Activated T-helper 1 cell treated with Interleukin-2 at 50 U/mL for 16 hours (primary cell): ENCODE measurements around the gene S1PR5.
"Not testable (repeated sequence)": the region's sequence is repeated elsewhere in the genome, so short reads cannot be mapped to it uniquely, and the experiment has no call there.

Experiments used
- DNase-seq: peaks from one replicate; pipeline ENCODE4 v3.0.0-alpha.2; 2020; ENCODE audit warnings: low read depth

S1PR5 gene, protein sequence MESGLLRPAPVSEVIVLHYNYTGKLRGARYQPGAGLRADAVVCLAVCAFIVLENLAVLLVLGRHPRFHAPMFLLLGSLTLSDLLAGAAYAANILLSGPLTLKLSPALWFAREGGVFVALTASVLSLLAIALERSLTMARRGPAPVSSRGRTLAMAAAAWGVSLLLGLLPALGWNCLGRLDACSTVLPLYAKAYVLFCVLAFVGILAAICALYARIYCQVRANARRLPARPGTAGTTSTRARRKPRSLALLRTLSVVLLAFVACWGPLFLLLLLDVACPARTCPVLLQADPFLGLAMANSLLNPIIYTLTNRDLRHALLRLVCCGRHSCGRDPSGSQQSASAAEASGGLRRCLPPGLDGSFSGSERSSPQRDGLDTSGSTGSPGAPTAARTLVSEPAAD

GRCh38 chr19:10517361-10517759 is at the start of gene S1PR5:
Gene S1PR5 (minus strand): TSS chr19:10517447. CDS start chr19:10515011, 2,436 bp downstream.
- no peak for DNase-seq

- peak; percentile 25 for DNase-seq
Measured at GRCh38 chr19:10566658-10567410, 49.6 kb upstream of the S1PR5 start.

GRCh38 chr19:10566408-10566657 is 49.1 kb upstream of the S1PR5 start:
- no peak for DNase-seq

- DNase-seq: peak; percentile 99
Measured at GRCh38 chr19:10565567-10566407, 48.5 kb upstream of the S1PR5 start, which contains the start of gene KRI1. Gene KRI1 (minus strand): TSS chr19:10566010. CDS start chr19:10565999, 11 bp downstream.

DNA sequence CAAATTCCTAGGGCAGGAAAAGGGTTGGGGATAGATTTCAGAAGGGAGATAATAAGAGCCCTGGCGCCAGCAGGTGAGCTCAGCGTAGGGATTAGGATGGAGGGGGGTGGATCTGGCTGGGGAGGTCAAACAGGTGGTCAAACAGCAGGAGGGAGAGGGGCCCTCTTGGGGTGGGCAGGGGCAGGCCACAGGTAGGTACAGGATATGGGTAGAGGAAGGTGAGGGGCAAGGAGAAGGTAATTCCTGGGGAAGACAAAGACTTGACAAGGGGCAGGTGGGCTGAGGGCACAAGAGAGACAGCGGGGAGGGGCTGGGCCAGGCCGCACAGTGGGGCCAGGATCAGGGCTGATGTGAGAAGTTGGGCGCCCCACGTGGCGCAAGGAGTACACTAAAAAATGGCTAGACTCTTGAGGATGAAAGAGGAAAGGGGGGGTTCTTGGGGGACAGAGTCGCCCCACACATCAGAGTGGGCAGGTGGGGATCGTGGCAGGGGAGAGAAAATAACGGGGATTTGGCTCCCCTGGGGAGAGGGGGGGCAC is 47.9 kb upstream of the S1PR5 start:
- no peak for DNase-seq

GRCh38 chr19:10562609-10563008 is 45.4 kb upstream of the S1PR5 start:
- no peak for DNase-seq

DNA sequence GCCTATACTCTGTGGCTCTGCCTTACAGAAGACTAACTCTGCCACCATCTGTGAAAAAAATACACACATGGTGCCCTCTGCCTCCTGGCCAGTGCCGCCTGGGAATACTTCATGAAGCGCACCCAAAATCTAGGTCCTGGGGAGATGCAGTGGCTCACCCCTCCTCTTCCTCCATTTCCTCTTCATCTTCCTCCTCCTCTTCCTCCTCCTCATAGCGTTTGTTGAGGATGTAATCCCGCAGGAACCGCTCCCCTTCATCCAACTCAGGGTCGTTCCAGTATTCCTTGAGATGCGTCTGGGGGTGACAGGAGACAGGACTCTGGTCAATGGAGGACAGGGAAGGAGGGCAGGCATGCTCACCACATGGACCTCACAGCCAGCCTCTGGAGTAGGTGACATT is 42.9 kb upstream of the S1PR5 start:
- DNase-seq: no peak

DNA sequence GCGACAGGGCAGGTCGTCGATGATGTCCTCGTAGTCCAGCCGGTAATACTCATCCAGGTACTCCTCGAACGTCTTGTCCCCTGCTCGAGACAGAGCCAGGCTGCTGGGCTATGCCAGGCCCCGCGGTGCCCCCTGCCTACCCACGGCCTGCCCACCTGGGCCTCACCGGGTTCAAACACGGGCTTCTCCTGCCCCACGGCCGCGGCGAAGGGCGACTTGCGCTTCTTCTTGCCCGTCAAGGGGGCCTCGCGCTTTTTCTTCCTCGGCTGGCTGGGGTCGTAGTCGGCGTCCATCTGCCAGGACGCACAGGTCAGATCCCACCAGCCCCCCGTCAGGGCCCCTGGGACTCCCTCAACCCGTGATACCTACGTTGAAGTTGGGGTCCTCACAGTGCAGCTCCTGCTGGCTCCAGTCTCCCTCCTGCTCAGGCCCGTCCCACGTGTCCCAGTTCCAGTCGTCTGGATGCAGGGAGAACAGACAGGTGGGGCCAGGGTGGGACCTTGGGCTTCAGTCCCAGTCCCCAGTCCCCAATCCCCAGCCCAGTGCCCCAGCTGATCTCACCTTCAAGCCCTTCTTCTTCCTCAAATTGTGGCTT is 40.5 kb upstream of the S1PR5 start:
- no peak for DNase-seq

DNA sequence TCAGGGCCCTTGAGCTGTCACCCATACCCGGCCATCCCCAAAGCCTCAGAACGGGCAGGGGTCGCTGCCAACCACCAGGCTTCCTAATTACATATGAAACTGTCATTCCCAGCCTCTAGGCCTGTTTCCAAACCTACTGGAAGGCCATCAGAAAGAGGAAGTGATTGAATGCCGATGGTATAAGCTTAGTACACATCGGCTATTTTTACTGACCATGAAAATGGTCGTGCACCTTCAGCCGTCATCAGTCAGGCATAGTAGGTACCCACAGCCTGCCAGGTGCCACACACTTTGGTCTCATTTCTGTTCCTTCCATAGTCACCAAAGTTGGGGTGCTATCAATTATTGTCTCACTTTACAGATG is 38.3 kb upstream of the S1PR5 start:
- DNase-seq: no peak

GRCh38 chr19:10554760-10555609 is 37.7 kb upstream of the S1PR5 start:
- no peak for DNase-seq

GRCh38 chr19:10553943-10554381 is 36.7 kb upstream of the S1PR5 start:
- no peak for DNase-seq

DNA sequence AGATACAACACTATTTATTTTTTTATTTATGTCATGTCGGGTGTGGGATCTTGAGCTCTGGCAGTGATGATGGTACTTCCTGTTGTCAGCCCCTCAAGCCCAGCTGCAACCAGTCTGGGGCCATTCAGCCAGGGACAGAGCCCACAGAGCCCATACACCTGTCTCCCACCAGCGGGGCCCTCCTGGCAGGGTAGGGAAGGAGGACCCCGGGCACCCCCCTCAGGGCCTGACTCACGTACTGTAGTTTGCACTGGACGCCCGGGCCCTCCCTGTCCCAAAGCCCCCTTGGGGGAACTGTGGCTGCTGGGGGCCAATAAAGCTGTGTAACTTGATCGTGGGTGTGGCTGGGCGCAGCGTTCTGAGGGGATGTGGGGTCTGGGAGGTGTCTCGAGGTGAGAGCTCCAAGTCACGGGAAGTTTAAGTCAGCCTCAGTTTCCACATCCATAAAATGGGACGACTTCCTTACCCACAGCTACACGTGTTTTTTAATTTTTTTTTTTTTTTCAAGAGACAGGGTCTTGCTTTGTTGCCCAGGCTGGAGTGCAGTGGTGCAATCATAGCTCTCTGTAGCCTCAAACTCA is 35.9 kb upstream of the S1PR5 start:
- no peak for DNase-seq

- DNase-seq: no peak
Measured at GRCh38 chr19:10552510-10553053, 35.3 kb upstream of the S1PR5 start.

GRCh38 chr19:10551698-10552301 is 34.6 kb upstream of the S1PR5 start:
- no peak for DNase-seq

DNA sequence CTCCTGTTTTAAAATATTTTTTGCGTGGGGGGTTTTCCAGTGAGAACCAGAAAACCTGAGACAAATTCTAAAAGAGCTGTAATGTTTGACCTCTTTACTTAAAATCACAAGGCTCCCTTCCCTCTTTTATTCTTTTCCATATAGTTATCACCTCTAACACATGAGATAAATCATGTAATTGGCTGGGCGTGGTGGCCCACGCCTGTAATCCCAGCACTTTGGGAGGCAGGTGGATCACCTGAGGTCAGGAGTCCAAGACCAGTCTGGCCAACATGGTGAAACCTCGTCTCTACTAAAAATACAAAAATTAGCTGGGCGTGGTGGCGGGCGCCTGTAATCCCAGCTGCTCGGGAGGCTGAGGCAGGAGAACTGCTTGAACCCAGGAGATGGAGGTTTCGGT is 33.8 kb upstream of the S1PR5 start:
- not testable (repeated sequence) for DNase-seq

DNA sequence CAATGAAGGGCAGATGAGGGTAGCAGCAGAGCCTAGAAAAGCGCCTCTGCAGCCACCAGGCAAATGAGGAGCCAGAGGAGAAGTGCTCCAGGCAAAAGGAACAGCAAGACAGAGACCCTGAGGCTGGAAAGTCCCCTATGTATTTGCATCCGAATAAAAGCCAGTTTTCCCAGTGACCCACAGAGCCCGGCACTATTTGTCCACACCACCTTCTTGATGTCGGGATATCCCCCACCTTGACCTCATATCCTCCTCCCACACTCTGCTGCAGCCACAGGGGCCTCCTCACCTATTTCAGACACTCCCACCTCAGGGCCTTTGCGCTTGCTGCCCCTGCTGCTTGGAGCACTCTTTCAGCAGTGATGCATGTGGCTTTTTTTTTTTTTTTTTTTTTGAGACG is 33.1 kb upstream of the S1PR5 start:
- DNase-seq: no peak

DNA sequence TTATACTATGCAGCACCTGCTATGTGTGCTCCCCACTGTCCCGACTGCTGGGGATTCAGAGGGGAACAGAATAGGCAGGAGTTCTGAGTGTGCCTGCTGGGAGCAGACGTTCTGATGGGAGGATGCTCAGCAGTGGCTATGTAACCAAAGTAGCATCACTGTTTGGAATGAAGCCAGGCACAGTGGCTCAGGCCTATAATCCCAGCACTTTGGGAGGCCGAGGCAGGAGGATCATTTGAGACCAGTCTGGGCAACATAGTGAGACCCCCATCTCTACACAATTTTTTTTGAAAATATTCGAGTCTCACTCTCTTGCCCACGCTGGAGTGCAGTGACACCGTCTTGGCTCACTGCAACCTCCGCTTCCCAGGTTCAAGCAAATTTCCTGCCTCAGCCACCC is 32.5 kb upstream of the S1PR5 start:
- no peak for DNase-seq

DNA sequence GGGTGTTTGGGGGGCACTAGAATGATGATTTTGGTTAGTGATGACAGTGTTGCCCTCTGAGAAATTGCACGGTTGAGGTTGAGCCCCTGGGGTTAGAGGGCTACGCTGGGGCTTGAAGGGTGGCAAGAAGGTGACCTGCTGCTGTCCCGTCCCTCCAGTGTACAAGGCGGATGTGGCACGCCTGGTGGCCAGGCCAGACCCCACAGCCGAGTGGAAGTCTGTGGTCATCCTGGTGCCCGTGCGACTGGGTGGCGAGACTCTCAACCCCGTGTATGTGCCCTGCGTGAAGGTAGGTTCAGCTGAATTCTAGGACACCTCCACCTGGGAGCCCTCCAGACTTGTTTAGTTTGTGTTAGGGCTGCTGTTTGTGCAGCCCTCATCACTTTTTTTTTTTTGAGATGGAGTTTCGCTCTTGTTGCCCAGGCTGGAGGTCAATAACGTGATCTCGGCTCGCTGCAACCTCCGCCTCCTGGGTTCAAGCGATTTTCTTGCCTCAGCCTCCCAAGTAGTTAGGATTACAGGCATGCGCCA is 31.6 kb upstream of the S1PR5 start:
- no peak for DNase-seq

GRCh38 chr19:10546817-10547216 is 29.6 kb upstream of the S1PR5 start:
- no peak for DNase-seq
